ENCODE results near the gene XPNPEP3. TPM values are rescaled to one million over a fixed set of nuclear protein-coding genes. Genes with fewer than 3 reads are reported as not detected.
A peak's percentile ranks its signal among the peaks of the same experiment; 100 is the strongest.
"Not testable (repeated sequence)": the region's sequence is repeated elsewhere in the genome, so short reads cannot be mapped to it uniquely, and the experiment has no call there.

XPNPEP3 gene
- total and polyA plus RNA-seq, 2 experiments from 2014 or later: 12.3 to 14.6 TPM

DNA sequence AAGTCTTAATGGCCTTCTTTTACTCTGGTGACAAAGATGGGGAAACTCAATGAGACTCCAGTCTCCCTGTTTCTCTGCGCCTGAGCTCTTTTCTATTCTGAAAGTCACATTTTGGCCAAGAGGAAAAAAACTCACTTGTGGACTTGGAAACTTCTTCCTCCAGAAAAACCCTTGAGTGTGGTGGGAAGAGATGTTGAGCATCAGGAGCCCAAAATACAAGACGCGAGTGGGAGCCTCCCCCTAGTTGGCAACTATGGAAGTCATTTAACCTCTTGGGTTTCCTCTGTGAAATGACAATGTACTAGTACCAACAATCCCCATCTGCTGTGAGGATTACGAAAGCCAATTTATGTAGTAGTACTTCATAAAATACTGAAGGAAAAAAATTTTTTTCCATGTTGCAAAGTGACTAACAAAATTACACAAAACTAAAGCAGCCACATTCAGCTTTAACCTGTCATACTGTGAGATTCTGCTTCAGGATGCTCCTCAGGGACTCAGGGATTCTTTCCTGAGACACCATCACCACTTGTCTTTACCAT lies 37.3 kb upstream of the XPNPEP3 start:
- H3K36me3 ChIP-seq (replicated peaks; ENCODE audit: insufficient read depth, low read depth): no peaks in the 10 kb centered on the region

DNA sequence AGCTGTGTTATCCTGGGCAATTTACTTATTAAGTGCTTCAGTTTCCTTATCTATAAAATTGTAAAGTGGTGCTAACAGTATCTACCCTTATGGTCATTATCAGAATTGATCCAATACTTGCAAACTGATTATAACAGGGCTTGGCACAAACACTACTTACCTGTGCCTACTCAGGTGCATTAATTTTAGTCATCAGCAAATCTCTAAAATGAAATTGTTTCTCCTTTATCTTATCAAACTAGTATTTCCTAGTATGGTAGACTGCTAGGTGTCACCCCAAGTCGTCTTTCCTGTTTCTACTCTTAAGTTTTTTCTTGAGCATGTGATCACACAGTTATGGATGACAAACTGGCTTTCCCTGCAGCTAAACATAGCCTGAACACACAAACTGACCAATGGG lies 33.5 kb upstream of the XPNPEP3 start:
- Histone ChIP-seq H2AFZ (no peak overlapping the region), H3K27me3 (no peaks in the 10 kb centered on the region), H3K9me2 (replicated peaks; ENCODE audit: insufficient read depth) (no peaks in the 10 kb centered on the region), H4K20me1 (ENCODE audit: insufficient read depth, poor library complexity, severe bottlenecking) (no peaks in the 10 kb centered on the region), H3K4me2 (no peak overlapping the region), H3K79me2 (peaks cover 6% of the 10 kb centered on the region), H3K9me3 (ENCODE audit: low read depth) (no peaks in the 10 kb centered on the region), H3K4me1 (ENCODE audit: insufficient read depth) (no peaks in the 10 kb centered on the region), H3K4me3 (no peak overlapping the region), H3K36me3 (replicated peaks; ENCODE audit: insufficient read depth, low read depth) (no peaks in the 10 kb centered on the region), H3K27ac (peak overlapping the region; percentile 0)
- TF ChIP-seq EZH2phosphoT487 (IDR thresholded peaks at IDR 0.05; ENCODE audit: low read depth, severe bottlenecking, unreplicated experiment) (no peak), CTCF (IDR thresholded peaks at IDR 0.05; ENCODE audit: poor library complexity) (no peak), EZH2 (IDR thresholded peaks at IDR 0.05; ENCODE audit: borderline replicate concordance) (no peak)
- WGBS (ENCODE audit: low lambda C conversion rate, missing lambda C conversion rate): 81% methylated on average over 1 of the region's 1 CpG
- no peak for DNase-seq (ENCODE audit: low spot score)

More for the DNA sequence above, 37.3 kb upstream of the XPNPEP3 start:
- Histone ChIP-seq H3K9me2 (replicated peaks; ENCODE audit: insufficient read depth) (no peaks in the 10 kb centered on the region), H3K79me2 (peaks cover 42% of the 10 kb centered on the region), H4K20me1 (ENCODE audit: insufficient read depth, poor library complexity, severe bottlenecking) (no peaks in the 10 kb centered on the region), H3K4me1 (ENCODE audit: insufficient read depth) (peaks cover 6% of the 10 kb centered on the region), H3K4me3 (peak overlapping the region; percentile 80), H3K9me3 (ENCODE audit: low read depth) (no peaks in the 10 kb centered on the region), H3K27ac (peak overlapping the region; percentile 85), H3K4me2 (peak overlapping the region; percentile 91), H3K27me3 (no peaks in the 10 kb centered on the region), H2AFZ (peak overlapping the region; percentile 99)
- no peak for DNase-seq (ENCODE audit: low spot score)
- WGBS (ENCODE audit: low lambda C conversion rate, missing lambda C conversion rate): 18% methylated on average over 4 of the region's 4 CpGs
- TF ChIP-seq EZH2phosphoT487 (IDR thresholded peaks at IDR 0.05; ENCODE audit: low read depth, severe bottlenecking, unreplicated experiment) (no peak), EZH2 (IDR thresholded peaks at IDR 0.05; ENCODE audit: borderline replicate concordance) (no peak), CTCF (IDR thresholded peaks at IDR 0.05; ENCODE audit: poor library complexity) (no peak)

DNA sequence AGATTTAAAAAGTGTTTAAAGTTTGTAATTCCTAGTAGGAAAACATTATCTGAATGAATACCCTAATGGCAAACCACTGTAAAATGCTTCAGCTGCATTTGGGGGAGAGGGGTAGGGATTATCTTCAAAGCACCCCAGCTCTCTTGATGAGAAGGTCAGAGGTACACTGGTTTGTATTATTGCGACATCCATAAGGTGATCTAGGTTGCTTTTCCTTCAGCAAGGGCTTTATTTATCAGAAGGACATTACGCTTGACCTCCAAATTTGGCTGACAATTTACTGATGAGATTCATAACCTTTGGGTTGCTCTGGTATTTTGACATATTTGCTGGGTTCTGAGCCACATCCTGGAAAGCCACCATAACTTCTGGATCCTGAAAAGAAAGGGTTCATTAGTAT lies 30.7 kb upstream of the XPNPEP3 start:
- H3K27me3 ChIP-seq; H2AFZ ChIP-seq; H3K4me1 ChIP-seq (ENCODE audit: insufficient read depth); H3K4me2 ChIP-seq; H3K9me2 ChIP-seq (replicated peaks; ENCODE audit: insufficient read depth); H3K27ac ChIP-seq; H4K20me1 ChIP-seq (ENCODE audit: insufficient read depth, poor library complexity, severe bottlenecking); H3K4me3 ChIP-seq; H3K36me3 ChIP-seq (replicated peaks; ENCODE audit: insufficient read depth, low read depth); H3K9me3 ChIP-seq (ENCODE audit: low read depth); DNase-seq (ENCODE audit: low spot score): not testable (repeated sequence)
- H3K79me2 ChIP-seq: peaks cover 18% of the 10 kb centered on the region
- WGBS (ENCODE audit: low lambda C conversion rate, missing lambda C conversion rate): 94% methylated on average over 2 of the region's 2 CpGs

DNA sequence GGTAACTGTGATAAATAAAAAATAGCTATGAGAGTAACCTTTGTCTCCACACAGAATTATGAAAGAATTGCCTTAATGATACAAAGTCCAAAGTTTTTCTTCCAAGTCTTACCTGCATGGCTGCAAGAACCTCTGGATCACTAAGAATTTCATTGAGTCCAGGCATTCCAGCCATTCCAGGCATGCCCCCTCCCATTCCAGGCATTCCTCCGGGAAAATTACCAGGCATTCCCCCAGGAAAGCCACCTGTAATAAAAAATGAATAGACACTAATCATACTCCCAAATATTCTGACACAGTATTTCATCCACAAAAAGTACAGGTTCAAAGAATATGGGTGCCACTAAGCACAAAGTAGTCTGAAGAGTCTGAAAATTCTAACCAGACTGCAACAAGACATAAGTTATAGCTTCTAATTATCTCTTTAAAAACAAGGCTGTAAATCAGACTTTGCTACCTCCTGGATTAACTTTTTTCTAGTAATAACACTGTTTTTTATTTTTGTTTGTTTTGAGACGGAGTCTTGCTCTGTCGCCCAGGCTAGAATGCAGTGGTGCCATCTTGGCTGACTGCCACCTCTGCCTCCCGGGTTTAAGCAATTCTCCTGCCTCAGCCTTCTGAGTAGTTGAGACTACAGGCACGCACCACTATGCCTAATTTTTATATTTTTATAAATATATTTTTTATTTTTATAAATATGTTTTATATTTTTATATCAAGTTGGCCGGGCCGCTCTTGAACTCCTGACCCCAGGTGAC lies 29.8 kb upstream of the XPNPEP3 start:
- peak overlapping the region; percentile 42 for H3K27ac ChIP-seq
- H3K79me2 ChIP-seq: peaks cover 20% of the 10 kb centered on the region
- no peak overlapping the region for H3K4me2 ChIP-seq
- no peaks in the 10 kb centered on the region for H3K9me3 ChIP-seq (ENCODE audit: low read depth)
- no peak overlapping the region for H2AFZ ChIP-seq
- H3K36me3 ChIP-seq (replicated peaks; ENCODE audit: insufficient read depth, low read depth): peaks cover 9% of the 10 kb centered on the region
- no peaks in the 10 kb centered on the region for H4K20me1 ChIP-seq (ENCODE audit: insufficient read depth, poor library complexity, severe bottlenecking)
- TF ChIP-seq EZH2 (IDR thresholded peaks at IDR 0.05; ENCODE audit: borderline replicate concordance) (no peak), CTCF (IDR thresholded peaks at IDR 0.05; ENCODE audit: poor library complexity) (no peak), EZH2phosphoT487 (IDR thresholded peaks at IDR 0.05; ENCODE audit: low read depth, severe bottlenecking, unreplicated experiment) (no peak)
- no peaks in the 10 kb centered on the region for H3K27me3 ChIP-seq
- 82% methylated on average over 7 of the region's 7 CpGs for WGBS (ENCODE audit: low lambda C conversion rate, missing lambda C conversion rate)
- H3K9me2 ChIP-seq (replicated peaks; ENCODE audit: insufficient read depth): no peaks in the 10 kb centered on the region
- H3K4me1 ChIP-seq (ENCODE audit: insufficient read depth): no peaks in the 10 kb centered on the region
- DNase-seq (ENCODE audit: low spot score): no peak
- no peak overlapping the region for H3K4me3 ChIP-seq

Measured in hepatocyte (in vitro differentiated cells).